ENCODE results near the gene DNAJC1.
"Not testable (repeated sequence)": the region's sequence is repeated elsewhere in the genome, so short reads cannot be mapped to it uniquely, and the experiment has no call there.

DNA sequence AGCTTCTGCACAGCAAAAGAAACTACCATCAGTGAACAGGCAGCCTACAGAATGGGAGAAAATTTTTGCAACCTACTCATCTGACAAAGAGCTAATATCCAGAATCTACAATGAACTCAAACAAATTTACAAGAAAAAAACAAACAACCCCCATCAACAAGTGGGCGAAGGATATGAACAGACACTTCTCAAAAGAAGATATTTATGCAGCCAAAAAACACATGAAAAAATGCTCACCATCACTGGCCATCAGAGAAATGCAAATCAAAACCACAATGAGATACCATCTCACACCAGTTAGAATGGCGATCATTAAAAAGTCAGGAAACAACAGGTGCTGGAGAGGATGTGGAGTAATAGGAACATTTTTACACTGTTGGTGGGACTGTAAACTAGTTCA lies 162.3 kb downstream of the DNAJC1 start:
- TF ChIP-seq, protein P1, sequence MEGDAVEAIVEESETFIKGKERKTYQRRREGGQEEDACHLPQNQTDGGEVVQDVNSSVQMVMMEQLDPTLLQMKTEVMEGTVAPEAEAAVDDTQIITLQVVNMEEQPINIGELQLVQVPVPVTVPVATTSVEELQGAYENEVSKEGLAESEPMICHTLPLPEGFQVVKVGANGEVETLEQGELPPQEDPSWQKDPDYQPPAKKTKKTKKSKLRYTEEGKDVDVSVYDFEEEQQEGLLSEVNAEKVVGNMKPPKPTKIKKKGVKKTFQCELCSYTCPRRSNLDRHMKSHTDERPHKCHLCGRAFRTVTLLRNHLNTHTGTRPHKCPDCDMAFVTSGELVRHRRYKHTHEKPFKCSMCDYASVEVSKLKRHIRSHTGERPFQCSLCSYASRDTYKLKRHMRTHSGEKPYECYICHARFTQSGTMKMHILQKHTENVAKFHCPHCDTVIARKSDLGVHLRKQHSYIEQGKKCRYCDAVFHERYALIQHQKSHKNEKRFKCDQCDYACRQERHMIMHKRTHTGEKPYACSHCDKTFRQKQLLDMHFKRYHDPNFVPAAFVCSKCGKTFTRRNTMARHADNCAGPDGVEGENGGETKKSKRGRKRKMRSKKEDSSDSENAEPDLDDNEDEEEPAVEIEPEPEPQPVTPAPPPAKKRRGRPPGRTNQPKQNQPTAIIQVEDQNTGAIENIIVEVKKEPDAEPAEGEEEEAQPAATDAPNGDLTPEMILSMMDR (optimal IDR thresholded peaks at IDR 0.05 in 1 of 3, IDR thresholded peaks at IDR 0.05 in 1 of 3, conservative IDR thresholded peaks at IDR 0.05 in 1 of 3; ENCODE audit: extremely low read depth in 1 of 3, insufficient read depth in 2 of 3, low read length in 3 of 3) = not testable (repeated sequence)
- TF ChIP-seq EZH2 (IDR thresholded peaks at IDR 0.05; ENCODE audit: low read length) = not testable (repeated sequence)
